22Rv1 (cell line): ENCODE measurements around the gene TAF4B.
A peak's percentile ranks its signal among the peaks of the same experiment; 100 is the strongest.
"Not testable (repeated sequence)": the region's sequence is repeated elsewhere in the genome, so short reads cannot be mapped to it uniquely, and the experiment has no call there.

Experiments
- H3K27ac ChIP-seq: fragments of 450-650 bp; 2 replicates; pipeline ENCODE4 v1.5.1; 2017
- CTCF ChIP-seq: fragments of 450-650 bp; IDR thresholded peaks from 2 replicates; pipeline ENCODE4 v1.5.1; 2017; ENCODE audit warnings: mild to moderate bottlenecking
- ZFX ChIP-seq: fragments of 450-650 bp; IDR thresholded peaks from 2 replicates; pipeline ENCODE4 v1.6.1; 2017; ENCODE audit warnings: antibody characterized with exemption, borderline replicate concordance

TAF4B gene

DNA sequence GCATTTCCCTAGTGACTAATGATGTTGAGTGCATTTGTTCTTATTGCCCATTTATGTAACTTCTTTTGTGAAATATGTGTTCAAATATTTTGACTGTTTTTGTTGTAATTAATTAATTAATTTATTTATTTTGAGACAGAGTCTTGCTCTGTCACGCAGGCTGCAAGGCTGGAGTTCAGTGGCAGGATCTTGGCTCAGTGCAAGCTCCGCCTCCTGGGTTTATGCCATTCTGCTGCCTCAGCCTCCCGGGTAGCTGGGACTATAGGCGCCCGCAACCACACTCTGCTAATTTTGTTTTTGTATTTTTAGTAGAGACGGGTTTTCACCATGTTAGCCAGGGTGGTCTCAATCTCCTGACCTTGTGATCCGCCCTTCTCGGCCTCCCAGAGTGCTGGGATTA, 71.9 kb downstream of the TAF4B start:
- TF ChIP-seq CTCF: no peak
- TF ChIP-seq ZFX: no peak
- H3K27ac ChIP-seq: no peak overlapping the region

DNA sequence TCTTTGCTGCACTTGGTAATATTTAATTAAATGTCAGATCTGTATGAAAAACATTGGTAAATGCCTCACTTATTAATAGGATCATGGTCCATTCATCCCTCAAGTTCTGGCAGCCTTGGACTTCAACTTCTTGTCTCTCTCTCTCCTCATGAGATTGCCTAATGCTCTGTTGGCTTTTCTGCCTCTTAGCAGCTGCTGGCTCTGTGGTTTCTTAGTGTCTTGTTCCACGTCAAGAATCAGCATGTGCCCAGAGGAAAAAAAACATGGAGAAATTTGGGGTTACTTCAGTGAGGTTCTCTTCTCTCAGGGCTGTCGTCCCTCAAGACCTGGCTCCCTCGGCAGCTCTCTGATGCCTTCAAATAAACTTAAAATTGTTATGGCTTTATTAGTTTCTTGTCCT, 75.4 kb downstream of the TAF4B start:
- TF ChIP-seq ZFX: no peak
- TF ChIP-seq CTCF: no peak
- H3K27ac ChIP-seq: no peak overlapping the region

DNA sequence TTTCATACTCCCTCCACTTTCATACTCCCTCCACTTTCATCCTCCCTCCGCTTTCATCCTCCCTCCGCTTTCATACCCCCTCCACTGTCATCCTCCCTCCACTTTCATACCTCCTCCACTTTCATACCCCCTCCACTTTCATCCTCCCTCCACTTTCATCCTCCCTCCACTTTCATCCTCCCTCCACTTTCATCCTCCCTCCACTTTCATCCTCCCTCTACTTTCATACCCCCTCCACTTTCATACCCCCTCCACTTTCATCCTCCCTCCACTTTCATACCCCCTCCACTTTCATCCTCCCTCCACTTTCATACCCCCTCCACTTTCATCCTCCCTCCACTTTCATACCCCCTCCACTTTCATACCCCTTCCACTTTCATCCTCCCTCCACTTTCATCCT, 77.0 kb downstream of the TAF4B start:
- not testable (repeated sequence) for H3K27ac ChIP-seq

- no peak for TF ChIP-seq CTCF
- TF ChIP-seq ZFX: no peak
- no peak overlapping the region for H3K27ac ChIP-seq
Measured at GRCh38 chr18:26304511-26304910, 78.3 kb downstream of the TAF4B start.

DNA sequence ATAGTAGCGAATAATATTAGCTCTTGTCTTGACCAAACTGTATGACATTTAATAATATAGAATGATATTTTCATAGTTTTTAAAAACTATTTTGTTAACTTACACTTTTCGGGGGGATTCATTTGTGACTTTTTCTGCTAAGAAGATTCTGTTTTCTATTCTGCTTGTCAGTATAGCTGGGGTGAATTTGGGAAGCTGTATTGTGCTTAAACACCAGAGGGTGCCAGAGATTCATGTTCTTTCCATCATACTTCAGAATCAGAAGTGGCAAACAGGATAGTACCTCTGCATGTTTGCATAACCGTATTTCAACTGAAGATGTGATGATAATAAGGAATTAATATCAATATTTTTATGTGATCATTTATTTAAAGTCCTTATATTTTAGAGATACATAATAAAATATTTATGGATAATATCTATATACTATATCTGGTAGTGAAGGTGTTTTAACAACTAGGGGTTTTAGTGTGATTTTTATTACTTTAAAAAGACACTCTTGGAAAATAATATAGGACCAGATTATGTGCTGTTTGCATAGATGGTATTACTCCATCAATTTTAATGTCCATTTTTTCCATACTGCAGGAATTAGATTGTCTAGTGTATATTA, 81.0 kb downstream of the TAF4B start:
- TF ChIP-seq ZFX (no peak), CTCF (peak; percentile 86)

DNA sequence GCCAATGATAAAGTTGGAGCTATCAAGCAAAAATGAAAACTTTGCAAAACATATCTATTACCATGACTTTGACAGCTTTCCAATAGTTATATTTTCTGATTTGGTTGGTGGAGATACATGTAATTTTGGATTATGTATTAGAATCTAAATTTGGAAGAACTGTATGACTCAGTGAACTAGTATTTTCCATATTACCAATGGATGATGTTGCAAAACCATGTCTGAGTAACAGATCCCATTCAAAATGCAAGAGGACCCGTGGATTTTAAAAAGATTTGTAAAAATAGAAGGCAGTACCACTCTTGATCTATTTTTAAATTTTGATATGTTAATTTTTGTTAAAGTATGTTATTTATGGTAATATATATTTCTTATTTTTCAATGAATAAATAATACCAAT, 83.0 kb downstream of the TAF4B start:
- no peak overlapping the region for H3K27ac ChIP-seq
- no peak for TF ChIP-seq ZFX
- TF ChIP-seq CTCF: no peak

More for the DNA sequence above, 81.0 kb downstream of the TAF4B start:
- no peak overlapping the region for H3K27ac ChIP-seq

DNA sequence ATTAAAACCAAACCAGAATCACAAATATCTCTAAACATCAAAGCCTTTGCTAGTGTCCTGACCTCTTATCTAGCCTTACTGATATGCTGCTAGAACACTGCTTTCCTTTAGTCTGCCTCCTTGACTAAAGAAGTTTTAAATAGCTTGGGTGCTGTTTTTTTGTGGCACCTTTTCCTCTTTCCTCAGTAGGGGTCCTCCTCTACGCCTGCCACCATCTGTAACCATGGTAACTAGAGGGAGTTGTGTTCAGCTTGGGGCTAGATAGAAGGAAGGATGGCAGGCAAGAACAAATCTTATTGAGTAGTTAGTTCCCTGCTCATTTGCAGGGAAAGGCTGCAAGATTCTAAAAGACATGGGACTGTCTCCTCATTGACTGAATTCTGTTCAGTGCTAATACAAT, 86.0 kb downstream of the TAF4B start:
- TF ChIP-seq CTCF (no peak), ZFX (no peak)
- H3K27ac ChIP-seq: no peak overlapping the region

GRCh38 chr18:26317398-26317797, 91.2 kb downstream of the TAF4B start:
- no peak overlapping the region for H3K27ac ChIP-seq
- TF ChIP-seq CTCF (no peak), ZFX (no peak)
